SK-N-SH treated with all-trans-retinoic acid at 6 μM for 48 hours (cell line): ENCODE results near the gene NCAM1.
"Not testable (repeated sequence)": the region's sequence is repeated elsewhere in the genome, so short reads cannot be mapped to it uniquely, and the experiment has no call there.

ENCODE experiments used
- ARNTL ChIP-seq: fragments of 450-650 bp; formaldehyde crosslinking; IDR thresholded peaks from 2 replicates; pipeline ENCODE4 v1.5.0; 2020; ENCODE audit warnings: low read depth, mild to moderate bottlenecking, moderate library complexity, borderline replicate concordance
- BACH2 ChIP-seq: fragments of 250-450 bp; sonication (Bioruptor Pico); IDR thresholded peaks from 2 replicates; pipeline ENCODE4 v1.9.0; 2021; ENCODE audit warnings: mild to moderate bottlenecking, borderline replicate concordance
- CREB5 ChIP-seq: fragments of 250-450 bp; sonication (Bioruptor Pico); IDR thresholded peaks from 2 replicates; pipeline ENCODE4 v1.5.1; 2020; ENCODE audit warnings: low read depth, mild to moderate bottlenecking, moderate library complexity
- SNAI2 ChIP-seq: fragments of 250-450 bp; sonication (Bioruptor Pico); IDR thresholded peaks from 2 replicates; pipeline ENCODE4 v1.5.0; 2020; ENCODE audit warnings: mild to moderate bottlenecking, moderate library complexity
- ZFP3 ChIP-seq: fragments of 250-450 bp; sonication (Bioruptor Pico); IDR thresholded peaks from 2 replicates; pipeline ENCODE4 v1.5.0; 2020; ENCODE audit warnings: mild to moderate bottlenecking, moderate library complexity
- ZNF565 ChIP-seq: fragments of 450-650 bp; formaldehyde crosslinking; conservative IDR thresholded peaks from 2 replicates; pipeline ENCODE4 v1.5.0; 2020; ENCODE audit warnings: low read depth, mild to moderate bottlenecking, moderate library complexity
- ZNF8 ChIP-seq: fragments of 450-650 bp; formaldehyde crosslinking; IDR thresholded peaks from 2 replicates; pipeline ENCODE4 v1.5.0; 2020; ENCODE audit warnings: mild to moderate bottlenecking, moderate library complexity
- TF ChIP-seq, protein P1 (sequence below): fragments of 250-450 bp; sonication (Bioruptor Pico); IDR thresholded peaks from 2 replicates; pipeline ENCODE4 v1.8.0; 2021; ENCODE audit warnings: low read depth, mild to moderate bottlenecking, moderate library complexity, borderline replicate concordance
- TF ChIP-seq, protein P2 (sequence below): fragments of 250-450 bp; sonication (Bioruptor Pico); IDR thresholded peaks from 2 replicates; pipeline ENCODE4 v1.5.0; 2020; ENCODE audit warnings: mild to moderate bottlenecking, moderate library complexity

- TF ChIP-seq ZFP3; ZNF565 (CRISPR knock-in tag); CREB5 (CRISPR knock-in tag); BACH2 (CRISPR knock-in tag); ZNF8 (CRISPR knock-in tag); ARNTL (CRISPR knock-in tag); SNAI2 (CRISPR knock-in tag): not testable (repeated sequence)
- TF ChIP-seq, protein P1, sequence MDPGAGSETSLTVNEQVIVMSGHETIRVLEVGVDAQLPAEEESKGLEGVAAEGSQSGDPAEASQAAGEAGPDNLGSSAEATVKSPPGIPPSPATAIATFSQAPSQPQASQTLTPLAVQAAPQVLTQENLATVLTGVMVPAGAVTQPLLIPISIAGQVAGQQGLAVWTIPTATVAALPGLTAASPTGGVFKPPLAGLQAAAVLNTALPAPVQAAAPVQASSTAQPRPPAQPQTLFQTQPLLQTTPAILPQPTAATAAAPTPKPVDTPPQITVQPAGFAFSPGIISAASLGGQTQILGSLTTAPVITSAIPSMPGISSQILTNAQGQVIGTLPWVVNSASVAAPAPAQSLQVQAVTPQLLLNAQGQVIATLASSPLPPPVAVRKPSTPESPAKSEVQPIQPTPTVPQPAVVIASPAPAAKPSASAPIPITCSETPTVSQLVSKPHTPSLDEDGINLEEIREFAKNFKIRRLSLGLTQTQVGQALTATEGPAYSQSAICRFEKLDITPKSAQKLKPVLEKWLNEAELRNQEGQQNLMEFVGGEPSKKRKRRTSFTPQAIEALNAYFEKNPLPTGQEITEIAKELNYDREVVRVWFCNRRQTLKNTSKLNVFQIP (CRISPR knock-in tag), result not testable (repeated sequence)
- TF ChIP-seq, protein P2, sequence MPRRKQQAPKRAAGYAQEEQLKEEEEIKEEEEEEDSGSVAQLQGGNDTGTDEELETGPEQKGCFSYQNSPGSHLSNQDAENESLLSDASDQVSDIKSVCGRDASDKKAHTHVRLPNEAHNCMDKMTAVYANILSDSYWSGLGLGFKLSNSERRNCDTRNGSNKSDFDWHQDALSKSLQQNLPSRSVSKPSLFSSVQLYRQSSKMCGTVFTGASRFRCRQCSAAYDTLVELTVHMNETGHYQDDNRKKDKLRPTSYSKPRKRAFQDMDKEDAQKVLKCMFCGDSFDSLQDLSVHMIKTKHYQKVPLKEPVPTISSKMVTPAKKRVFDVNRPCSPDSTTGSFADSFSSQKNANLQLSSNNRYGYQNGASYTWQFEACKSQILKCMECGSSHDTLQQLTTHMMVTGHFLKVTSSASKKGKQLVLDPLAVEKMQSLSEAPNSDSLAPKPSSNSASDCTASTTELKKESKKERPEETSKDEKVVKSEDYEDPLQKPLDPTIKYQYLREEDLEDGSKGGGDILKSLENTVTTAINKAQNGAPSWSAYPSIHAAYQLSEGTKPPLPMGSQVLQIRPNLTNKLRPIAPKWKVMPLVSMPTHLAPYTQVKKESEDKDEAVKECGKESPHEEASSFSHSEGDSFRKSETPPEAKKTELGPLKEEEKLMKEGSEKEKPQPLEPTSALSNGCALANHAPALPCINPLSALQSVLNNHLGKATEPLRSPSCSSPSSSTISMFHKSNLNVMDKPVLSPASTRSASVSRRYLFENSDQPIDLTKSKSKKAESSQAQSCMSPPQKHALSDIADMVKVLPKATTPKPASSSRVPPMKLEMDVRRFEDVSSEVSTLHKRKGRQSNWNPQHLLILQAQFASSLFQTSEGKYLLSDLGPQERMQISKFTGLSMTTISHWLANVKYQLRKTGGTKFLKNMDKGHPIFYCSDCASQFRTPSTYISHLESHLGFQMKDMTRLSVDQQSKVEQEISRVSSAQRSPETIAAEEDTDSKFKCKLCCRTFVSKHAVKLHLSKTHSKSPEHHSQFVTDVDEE (CRISPR knock-in tag), result not testable (repeated sequence)
Observed at GRCh38 chr11:112924836-112925235, 36.4 kb upstream of the NCAM1 start.
